Keratinocyte (primary cell): ENCODE measurements around the gene DDT. TPM values are rescaled to one million over a fixed set of nuclear protein-coding genes. Genes with fewer than 3 reads are reported as not detected.

ENCODE experiments used
- DNase-seq: peaks from one replicate; pipeline ENCODE4 v3.0.0-alpha.2; 2011; ENCODE audit warnings: low read depth, missing footprints, low spot score
- FAIRE-seq: peaks from 2 replicates; lab custom pipeline; 2011; peaks lifted over from hg19 to GRCh38; lab: Jason Lieb, UNC
- H2AFZ ChIP-seq: 2 replicates; pipeline ENCODE4 v1.6.0; 2012; ENCODE audit warnings: low read length, control low read depth, inconsistent platforms; ENCODE audit not compliant: control insufficient read depth
- H3K27ac ChIP-seq: 2 replicates; pipeline ENCODE4 v1.5.1; 2011; ENCODE audit warnings: low read length; ENCODE audit not compliant: control insufficient read depth, insufficient read depth
- H3K27me3 ChIP-seq: 3 replicates; pipeline ENCODE4 v1.6.0; 2011; ENCODE audit warnings: low read length; ENCODE audit not compliant: control insufficient read depth, insufficient read depth; ENCODE audit errors: extremely low read depth
- H3K36me3 ChIP-seq, 2 experiments: 2 replicates in 1 of 2; 3 replicates in 1 of 2; pipeline ENCODE4 v1.5.1; 2011; ENCODE audit warnings: low read length in 2 of 2, mild to moderate bottlenecking in 1 of 2; ENCODE audit not compliant: control insufficient read depth in 2 of 2, insufficient read depth in 2 of 2; ENCODE audit errors: extremely low read depth in 1 of 2
- H3K4me1 ChIP-seq: 3 replicates; pipeline ENCODE4 v1.5.1; 2011; ENCODE audit warnings: low read length; ENCODE audit not compliant: control insufficient read depth, insufficient read depth; ENCODE audit errors: extremely low read depth
- H3K4me2 ChIP-seq: 3 replicates; pipeline ENCODE4 v1.6.0; 2011; ENCODE audit warnings: low read depth, low read length; ENCODE audit not compliant: control insufficient read depth, insufficient read depth; ENCODE audit errors: extremely low read depth
- H3K4me3 ChIP-seq, 3 experiments: fragments of 200-600 bp in 1 of 3; sonication (generic) in 1 of 3; 2 replicates in 2 of 3; 3 replicates in 1 of 3; pipeline ENCODE4 v1.5.1; 2011 to 2016; ENCODE audit warnings: low read length in 3 of 3, mild to moderate bottlenecking in 3 of 3, control low read depth in 2 of 3, inconsistent platforms in 1 of 3, low read depth in 1 of 3, mixed read lengths in 1 of 3, mixed run types in 1 of 3, moderate library complexity in 1 of 3; ENCODE audit not compliant: control insufficient read depth in 2 of 3, insufficient read depth in 2 of 3; ENCODE audit errors: extremely low read depth in 1 of 3
- H3K79me2 ChIP-seq: 2 replicates; pipeline ENCODE4 v1.6.0; 2012; ENCODE audit warnings: low read length; ENCODE audit not compliant: control insufficient read depth, insufficient read depth
- H3K9ac ChIP-seq: 3 replicates; pipeline ENCODE4 v1.6.0; 2011; ENCODE audit warnings: low read length; ENCODE audit not compliant: control insufficient read depth, insufficient read depth; ENCODE audit errors: extremely low read depth
- H3K9me1 ChIP-seq: 3 replicates; pipeline ENCODE4 v1.6.0; 2011; ENCODE audit warnings: low read length; ENCODE audit not compliant: control insufficient read depth, insufficient read depth; ENCODE audit errors: extremely low read depth
- H3K9me3 ChIP-seq: 2 replicates; pipeline ENCODE4 v1.5.1; 2012; ENCODE audit warnings: low read depth, low read length; ENCODE audit not compliant: control insufficient read depth
- H4K20me1 ChIP-seq: 3 replicates; pipeline ENCODE4 v1.6.0; 2011; ENCODE audit warnings: low read length; ENCODE audit not compliant: control insufficient read depth, insufficient read depth; ENCODE audit errors: extremely low read depth
- EZH2 ChIP-seq: IDR thresholded peaks from one replicate; pipeline ENCODE4 v1.6.1; 2012; ENCODE audit warnings: inconsistent platforms, mild to moderate bottlenecking, low read length, moderate library complexity
- dilution Hi-C: fragments of 300-500 bp; cut with MboI; formaldehyde crosslinking; loops from one replicate; pipeline ENCODE4 v1.7.0; 2020; ENCODE audit warnings: low sequenced_read_pairs; ENCODE audit not compliant: extremely low pct_ligation_motif_present
- polyA plus RNA-seq, 5 experiments: library from polyadenylated mRNA; depleted of rRNA in 3 of 5; stranded (reverse) in 3 of 5; stranded (forward) in 1 of 5; unstranded in 1 of 5; fragments of >200 nt; gene quantifications; 1 replicate in 1 of 5; 2 replicates in 3 of 5; 3 replicates in 1 of 5; pipeline versions ENCODE4 v1.2.1 to v1.2.3, GENCODE V29; 2011 to 2012; ENCODE audit warnings: missing spikeins in 2 of 5, low read depth in 1 of 5, low replicate concordance in 1 of 5
- TF ChIP-seq, protein P1 (sequence below), 3 experiments: IDR thresholded peaks in 1 of 3; conservative IDR thresholded peaks in 1 of 3; optimal IDR thresholded peaks in 1 of 3; 2 replicates in 2 of 3; 3 replicates in 1 of 3; pipeline versions ENCODE3 to v1.5.1; 2011; ENCODE audit warnings: low read length in 3 of 3, mild to moderate bottlenecking in 3 of 3, moderate library complexity in 2 of 3, control low read depth in 1 of 3, inconsistent platforms in 1 of 3; ENCODE audit not compliant: insufficient read depth in 2 of 3; ENCODE audit errors: extremely low read depth in 1 of 3

DDT gene
- polyA plus RNA-seq, 1 donor (not counting 4 experiments of a cell fraction or from before 2014, with no cell fraction given) = 151 TPM

GRCh38 chr22:24002851-24003250, 28.6 kb upstream of the DDT start:
- no peak for FAIRE-seq
- Histone ChIP-seq H3K27me3 (no peaks in the 10 kb centered on the region), H4K20me1 (no peaks in the 10 kb centered on the region), H2AFZ (no peak overlapping the region), H3K27ac (no peak overlapping the region), H3K9ac (no peak overlapping the region), H3K4me3 (no peak overlapping the region), H3K79me2 (no peaks in the 10 kb centered on the region), H3K9me3 (no peaks in the 10 kb centered on the region), H3K36me3 (no peaks in the 10 kb centered on the region), H3K4me1 (no peaks in the 10 kb centered on the region), H3K9me1 (no peaks in the 10 kb centered on the region), H3K4me2 (no peak overlapping the region)
- dilution Hi-C loops = no loop called here
- no peak for DNase-seq
- TF ChIP-seq, protein P1, sequence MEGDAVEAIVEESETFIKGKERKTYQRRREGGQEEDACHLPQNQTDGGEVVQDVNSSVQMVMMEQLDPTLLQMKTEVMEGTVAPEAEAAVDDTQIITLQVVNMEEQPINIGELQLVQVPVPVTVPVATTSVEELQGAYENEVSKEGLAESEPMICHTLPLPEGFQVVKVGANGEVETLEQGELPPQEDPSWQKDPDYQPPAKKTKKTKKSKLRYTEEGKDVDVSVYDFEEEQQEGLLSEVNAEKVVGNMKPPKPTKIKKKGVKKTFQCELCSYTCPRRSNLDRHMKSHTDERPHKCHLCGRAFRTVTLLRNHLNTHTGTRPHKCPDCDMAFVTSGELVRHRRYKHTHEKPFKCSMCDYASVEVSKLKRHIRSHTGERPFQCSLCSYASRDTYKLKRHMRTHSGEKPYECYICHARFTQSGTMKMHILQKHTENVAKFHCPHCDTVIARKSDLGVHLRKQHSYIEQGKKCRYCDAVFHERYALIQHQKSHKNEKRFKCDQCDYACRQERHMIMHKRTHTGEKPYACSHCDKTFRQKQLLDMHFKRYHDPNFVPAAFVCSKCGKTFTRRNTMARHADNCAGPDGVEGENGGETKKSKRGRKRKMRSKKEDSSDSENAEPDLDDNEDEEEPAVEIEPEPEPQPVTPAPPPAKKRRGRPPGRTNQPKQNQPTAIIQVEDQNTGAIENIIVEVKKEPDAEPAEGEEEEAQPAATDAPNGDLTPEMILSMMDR (optimal IDR thresholded peaks at IDR 0.05 in 1 of 3, IDR thresholded peaks at IDR 0.05 in 1 of 3, conservative IDR thresholded peaks at IDR 0.05 in 1 of 3; ENCODE audit: extremely low read depth in 1 of 3, insufficient read depth in 2 of 3, low read length in 3 of 3) = no peak
- TF ChIP-seq EZH2 = no peak

- Histone ChIP-seq H3K79me2 (no peaks in the 10 kb centered on the region), H3K9me3 (no peaks in the 10 kb centered on the region), H3K4me2 (no peak overlapping the region), H4K20me1 (no peaks in the 10 kb centered on the region), H3K36me3 (no peaks in the 10 kb centered on the region), H3K9me1 (no peaks in the 10 kb centered on the region), H3K9ac (no peak overlapping the region), H3K4me1 (no peaks in the 10 kb centered on the region), H2AFZ (no peak overlapping the region), H3K27ac (no peak overlapping the region), H3K4me3 (no peak overlapping the region), H3K27me3 (no peaks in the 10 kb centered on the region)
- dilution Hi-C loops = no loop called here
- TF ChIP-seq, protein P1 (optimal IDR thresholded peaks at IDR 0.05 in 1 of 3, IDR thresholded peaks at IDR 0.05 in 1 of 3, conservative IDR thresholded peaks at IDR 0.05 in 1 of 3; ENCODE audit: extremely low read depth in 1 of 3, insufficient read depth in 2 of 3, low read length in 3 of 3) = no peak
- TF ChIP-seq EZH2 = no peak
- FAIRE-seq (no peak), DNase-seq (no peak)
Measured at GRCh38 chr22:24002272-24002671, 28.0 kb upstream of the DDT start.
